Upper lobe of left lung (tissue), 6 donors: ENCODE data around the gene MAG. TPM values are rescaled to one million over a fixed set of nuclear protein-coding genes. Genes with fewer than 3 reads are reported as not detected.

Source experiments
- ATAC-seq, 2 donors: fragments of 200-7000 bp; cut with Tn5 transposase; one replicate each; pipeline ENCODE4 v1.9.1; 2022; ENCODE audit warnings: mild to moderate bottlenecking in 2 of 2, moderate library complexity in 2 of 2; ENCODE audit not compliant: low FRiP score in 2 of 2
- DNase-seq, 2 donors: peaks; one replicate each; pipeline ENCODE4 v3.0.0-alpha.2; 2019 to 2020
- H3K27ac ChIP-seq, 4 donors: fragments of 200-600 bp; sonication (generic); one replicate each; pipeline ENCODE4 v1.5.1; 2016 to 2019
- H3K27me3 ChIP-seq, 4 donors: fragments of 200-600 bp; sonication (generic); one replicate each; pipeline ENCODE4 v1.5.1; 2017 to 2019
- H3K36me3 ChIP-seq, 4 donors: fragments of 200-600 bp; sonication (generic); one replicate each; pipeline ENCODE4 v1.5.1; 2016 to 2019
- H3K4me1 ChIP-seq, 4 donors: fragments of 200-600 bp; sonication (generic); one replicate each; pipeline ENCODE4 v1.5.1; 2018 to 2019
- H3K4me3 ChIP-seq, 4 donors: fragments of 200-600 bp; sonication (generic); one replicate each; pipeline ENCODE4 v1.5.1; 2017 to 2019; ENCODE audit warnings: mild to moderate bottlenecking in 2 of 4, moderate library complexity in 1 of 4
- H3K9me3 ChIP-seq, 4 donors: fragments of 200-600 bp; sonication (generic); one replicate each; pipeline ENCODE4 v1.5.1; 2018 to 2019
- CTCF ChIP-seq, 6 experiments: fragments of 450-650 bp in 4 of 6; fragments of 200-600 bp in 2 of 6; sonication (generic) in 2 of 6; IDR thresholded peaks; one replicate each; pipeline ENCODE4 v1.5.1; 2016 to 2019; ENCODE audit warnings: antibody characterized with exemption in 6 of 6
- EP300 ChIP-seq, 4 donors: sonication (generic); formaldehyde crosslinking; IDR thresholded peaks; one replicate each; pipeline ENCODE4 v1.5.1; 2017; ENCODE audit warnings: antibody characterized with exemption in 4 of 4, control low read depth in 2 of 4
- POLR2A ChIP-seq, 4 donors: fragments of 450-650 bp; IDR thresholded peaks; one replicate each; pipeline ENCODE4 v1.5.1; 2016 to 2017; ENCODE audit warnings: antibody characterized with exemption in 4 of 4, mild to moderate bottlenecking in 2 of 4
- POLR2AphosphoS5 ChIP-seq, 2 donors: sonication (generic); formaldehyde crosslinking; IDR thresholded peaks; one replicate each; pipeline ENCODE4 v1.5.1; 2017; ENCODE audit warnings: antibody characterized with exemption in 2 of 2
- WGBS, 2 donors: methylation state at CpG; one replicate each; pipeline ENCODE4 v1.1.5; 2017 to 2018; 5-methylcytosine and 5-hydroxymethylcytosine counted together
- total RNA-seq, 6 donors: library from RNA; depleted of rRNA in 4 of 6; stranded (reverse); fragments of >200 nt in 4 of 6; gene quantifications; one replicate each; pipeline versions ENCODE4 v1.1.0 to v1.2.1, GENCODE V29; 2016 to 2021
- donor health status: DM: no; HTN: no; CAD: no; lungs with moderate emphysema.
- donor health status: DM: no; HTN: yes; CAD: no; lungs with severe emphysema.

Gene MAG
- total RNA-seq, 6 donors from 2014 or later = 0.51 to 6.2 (median 2.2) TPM; not detected in 2

DNA sequence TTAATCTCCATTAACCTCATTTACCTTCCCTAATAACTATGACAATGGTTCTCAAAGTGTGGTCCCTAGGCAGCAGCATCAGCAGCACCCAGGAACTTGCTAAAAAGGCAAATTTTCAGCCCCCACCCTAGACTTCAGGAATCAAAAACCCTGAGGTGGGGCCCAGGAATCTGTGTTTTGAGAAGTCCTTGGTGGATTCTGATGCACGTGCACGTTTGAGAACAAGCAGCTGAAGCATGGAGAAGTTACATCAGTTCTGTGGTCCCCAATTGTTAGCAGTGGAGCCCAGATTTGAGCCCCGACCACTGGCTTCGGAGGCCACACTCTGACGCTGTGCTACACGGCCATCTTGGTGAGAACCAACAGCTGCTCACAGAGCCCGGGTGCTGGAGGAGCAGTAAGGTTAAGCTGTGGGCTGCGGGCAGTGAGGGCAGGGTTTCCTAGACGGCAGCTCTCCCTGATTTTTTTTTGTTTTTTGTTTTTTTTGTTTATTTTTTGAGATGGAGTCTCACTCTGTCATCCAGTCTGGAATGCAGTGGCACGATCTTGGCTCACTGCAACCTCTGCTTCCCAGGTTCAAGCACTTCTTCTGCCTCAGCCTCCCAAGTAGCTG lies 23.0 kb downstream of the MAG start:
- TF ChIP-seq EP300 (IDR thresholded peaks at IDR 0.05) = no peak
- no peak for TF ChIP-seq POLR2A (IDR thresholded peaks at IDR 0.05)
- no peak for TF ChIP-seq CTCF (IDR thresholded peaks at IDR 0.05)
- TF ChIP-seq POLR2AphosphoS5 (IDR thresholded peaks at IDR 0.05) = no peak
- no peaks in the 10 kb centered on the region for H3K9me3 ChIP-seq
- ATAC-seq = no peak
- 87 to 90% methylated on average over 10 of the region's 10 CpGs for WGBS, 2 donors
- no peaks in the 10 kb centered on the region for H3K27me3 ChIP-seq
- H3K4me3 ChIP-seq = no peak overlapping the region
- DNase-seq = no peak
- peaks cover 6 to 38% (median 20%) of the 10 kb centered on the region in 4 donors for H3K4me1 ChIP-seq
- no peaks in the 10 kb centered on the region for H3K36me3 ChIP-seq
- no peak overlapping the region for H3K27ac ChIP-seq

- 77 to 84% methylated on average over 3 to 9 of the region's 9 CpGs for WGBS, 2 donors
- H3K27ac ChIP-seq = no peak overlapping the region
- TF ChIP-seq POLR2AphosphoS5 (IDR thresholded peaks at IDR 0.05) = no peak
- TF ChIP-seq EP300 (IDR thresholded peaks at IDR 0.05) = no peak
- no peak overlapping the region for H3K4me3 ChIP-seq
- no peaks in the 10 kb centered on the region for H3K36me3 ChIP-seq
- no peak for DNase-seq
- no peak for ATAC-seq
- H3K9me3 ChIP-seq = no peaks in the 10 kb centered on the region
- H3K27me3 ChIP-seq = no peaks in the 10 kb centered on the region
- H3K4me1 ChIP-seq = peaks cover 6 to 33% (median 19%) of the 10 kb centered on the region in 4 donors
These were observed 23.9 kb downstream of the MAG start for GRCh38 chr19:35315883-35316282.

GRCh38 chr19:35316560-35316959 lies 24.6 kb downstream of the MAG start:
- Histone ChIP-seq H3K9me3 (no peaks in the 10 kb centered on the region), H3K4me1 (peaks cover 6 to 31% (median 19%) of the 10 kb centered on the region in 4 donors), H3K27me3 (no peaks in the 10 kb centered on the region), H3K36me3 (no peaks in the 10 kb centered on the region), H3K4me3 (no peak overlapping the region), H3K27ac (no peak overlapping the region)
- 73 to 76% methylated on average over 8 to 9 of the region's 9 CpGs for WGBS, 2 donors
- no peak for DNase-seq
- ATAC-seq = no peak
- TF ChIP-seq EP300 (IDR thresholded peaks at IDR 0.05) = no peak
- no peak for TF ChIP-seq CTCF (IDR thresholded peaks at IDR 0.05)
- no peak for TF ChIP-seq POLR2A (IDR thresholded peaks at IDR 0.05)
- no peak for TF ChIP-seq POLR2AphosphoS5 (IDR thresholded peaks at IDR 0.05)

GRCh38 chr19:35317464-35318043 lies 25.6 kb downstream of the MAG start:
- 54 to 62% methylated on average over 7 of the region's 7 CpGs for WGBS, 2 donors
- no peaks in the 10 kb centered on the region for H3K27me3 ChIP-seq
- DNase-seq (peak in 1 of 2 donors; percentile 54), ATAC-seq (peak in 1 of 2 donors; percentile 28)
- TF ChIP-seq POLR2A (IDR thresholded peaks at IDR 0.05) = peak in 1 of 4 donors; percentile 55
- TF ChIP-seq CTCF (IDR thresholded peaks at IDR 0.05) = no peak
- H3K9me3 ChIP-seq = peaks cover 0 to 5% (median 0%) of the 10 kb centered on the region in 4 donors
- peaks cover 6 to 31% (median 18%) of the 10 kb centered on the region in 4 donors for H3K4me1 ChIP-seq
- no peak overlapping the region for H3K4me3 ChIP-seq
- H3K27ac ChIP-seq = peak overlapping the region; percentile 39 to 70 (median 65)
- H3K36me3 ChIP-seq = no peaks in the 10 kb centered on the region

GRCh38 chr19:35318679-35319448 lies 26.9 kb downstream of the MAG start:
- 36 to 64% methylated on average over 10 to 16 of the region's 16 CpGs for WGBS, 2 donors
- peaks cover 6 to 29% (median 16%) of the 10 kb centered on the region in 4 donors for H3K4me1 ChIP-seq
- ATAC-seq = peak; percentile 67 to 89

More at GRCh38 chr19:35318679-35319448, 26.9 kb downstream of the MAG start:
- Histone ChIP-seq H3K27me3 (no peaks in the 10 kb centered on the region), H3K36me3 (no peaks in the 10 kb centered on the region), H3K9me3 (peaks cover 0 to 5% (median 0%) of the 10 kb centered on the region in 4 donors), H3K4me3 (no peak overlapping the region), H3K27ac (peak overlapping the region in 3 of 4 donors; percentile 61 to 70 (median 62))
- peak; percentile 62 to 85 for DNase-seq
- TF ChIP-seq POLR2A (IDR thresholded peaks at IDR 0.05) = peak in 1 of 4 donors; percentile 64
- peak; percentile 57 to 75 for TF ChIP-seq POLR2AphosphoS5 (IDR thresholded peaks at IDR 0.05)
- TF ChIP-seq CTCF (IDR thresholded peaks at IDR 0.05) = no peak
- peak in 2 of 4 donors; percentile 64 to 88 for TF ChIP-seq EP300 (IDR thresholded peaks at IDR 0.05)
